IMR-90 (cell line): ENCODE data around the gene THSD7B.

ENCODE experiments used
- CEBPB ChIP-seq: IDR thresholded peaks from 2 replicates; pipeline ENCODE4 v1.6.1; 2012; ENCODE audit warnings: low read depth, low read length, improper control_type of control experiment
- ELK1 ChIP-seq: fragments of 150-350 bp; IDR thresholded peaks from 2 replicates; pipeline ENCODE4 v1.6.1; 2016; ENCODE audit warnings: low read depth, mild to moderate bottlenecking, low read length, moderate library complexity, borderline replicate concordance
- FOS ChIP-seq: fragments of 150-350 bp; IDR thresholded peaks from 2 replicates; pipeline ENCODE4 v1.6.1; 2016; ENCODE audit warnings: low read depth, low read length
- POLR2A ChIP-seq: IDR thresholded peaks from 2 replicates; pipeline ENCODE4 v1.6.1; 2012; ENCODE audit warnings: mild to moderate bottlenecking, low read depth, low read length
- TF ChIP-seq, protein P1 (sequence below): conservative IDR thresholded peaks from 2 replicates; pipeline ENCODE4 v1.5.1; 2012; ENCODE audit warnings: mild to moderate bottlenecking, low read depth, low read length, improper control_type of control experiment

DNA sequence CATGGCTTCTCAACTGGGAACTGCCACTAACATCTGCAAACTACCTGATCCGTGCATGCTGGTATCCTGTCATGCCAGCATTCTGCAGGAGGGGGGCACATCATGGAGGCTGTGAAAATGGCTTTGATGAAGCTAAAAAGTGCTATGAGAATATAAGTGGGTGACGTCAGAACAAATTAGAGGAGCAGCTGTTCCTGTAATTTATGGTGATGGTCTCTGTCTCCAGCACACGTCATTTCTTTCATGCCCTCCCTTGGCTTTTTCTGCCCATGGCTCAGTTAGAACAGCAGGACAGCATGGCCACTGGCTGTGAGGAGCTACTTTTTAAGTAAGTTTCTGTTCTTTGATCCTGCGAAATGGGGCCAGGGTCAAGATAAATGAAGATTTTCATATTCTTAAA lies 466.3 kb downstream of the THSD7B start:
- TF ChIP-seq ELK1 (no peak), CEBPB (no peak), POLR2A (no peak), FOS (no peak)
- TF ChIP-seq, protein P1, sequence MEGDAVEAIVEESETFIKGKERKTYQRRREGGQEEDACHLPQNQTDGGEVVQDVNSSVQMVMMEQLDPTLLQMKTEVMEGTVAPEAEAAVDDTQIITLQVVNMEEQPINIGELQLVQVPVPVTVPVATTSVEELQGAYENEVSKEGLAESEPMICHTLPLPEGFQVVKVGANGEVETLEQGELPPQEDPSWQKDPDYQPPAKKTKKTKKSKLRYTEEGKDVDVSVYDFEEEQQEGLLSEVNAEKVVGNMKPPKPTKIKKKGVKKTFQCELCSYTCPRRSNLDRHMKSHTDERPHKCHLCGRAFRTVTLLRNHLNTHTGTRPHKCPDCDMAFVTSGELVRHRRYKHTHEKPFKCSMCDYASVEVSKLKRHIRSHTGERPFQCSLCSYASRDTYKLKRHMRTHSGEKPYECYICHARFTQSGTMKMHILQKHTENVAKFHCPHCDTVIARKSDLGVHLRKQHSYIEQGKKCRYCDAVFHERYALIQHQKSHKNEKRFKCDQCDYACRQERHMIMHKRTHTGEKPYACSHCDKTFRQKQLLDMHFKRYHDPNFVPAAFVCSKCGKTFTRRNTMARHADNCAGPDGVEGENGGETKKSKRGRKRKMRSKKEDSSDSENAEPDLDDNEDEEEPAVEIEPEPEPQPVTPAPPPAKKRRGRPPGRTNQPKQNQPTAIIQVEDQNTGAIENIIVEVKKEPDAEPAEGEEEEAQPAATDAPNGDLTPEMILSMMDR: no peak
